ENCODE data around the gene MESP2. TPM values are rescaled to one million over a fixed set of nuclear protein-coding genes. Genes with fewer than 3 reads are reported as not detected.

MESP2 gene
- total and polyA plus RNA-seq, 2 of the 8 experiments (the other 6 are each of a cell fraction or from before 2014, with no cell fraction given) = 0.35 to 0.80 TPM

DNA sequence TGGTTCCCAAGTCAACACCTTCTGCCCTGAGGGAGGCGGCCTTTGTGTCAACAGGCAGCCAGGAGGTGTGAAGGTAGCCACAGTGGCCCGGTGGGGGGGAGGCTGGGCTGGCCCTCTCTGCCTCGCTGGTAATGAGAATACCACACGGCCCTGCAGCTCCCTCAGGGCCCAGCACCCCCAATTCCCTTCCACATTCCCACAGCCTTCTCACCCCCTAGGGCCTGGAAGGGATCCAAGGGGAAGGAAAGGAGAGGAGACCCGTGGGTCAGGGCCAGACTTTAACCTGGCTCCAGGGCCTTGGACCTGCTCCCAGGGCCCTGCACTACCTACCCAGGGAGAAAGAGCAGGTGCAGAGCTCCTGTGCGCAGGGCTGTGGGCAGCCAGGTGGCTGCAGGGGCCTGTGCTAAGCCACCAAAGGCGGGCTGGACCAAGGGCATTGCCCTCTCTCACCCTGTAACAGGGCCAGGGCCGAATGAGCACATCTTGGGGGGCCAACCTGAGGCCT is 8.7 kb upstream of the MESP2 start (continued):
- TF ChIP-seq, protein P1, sequence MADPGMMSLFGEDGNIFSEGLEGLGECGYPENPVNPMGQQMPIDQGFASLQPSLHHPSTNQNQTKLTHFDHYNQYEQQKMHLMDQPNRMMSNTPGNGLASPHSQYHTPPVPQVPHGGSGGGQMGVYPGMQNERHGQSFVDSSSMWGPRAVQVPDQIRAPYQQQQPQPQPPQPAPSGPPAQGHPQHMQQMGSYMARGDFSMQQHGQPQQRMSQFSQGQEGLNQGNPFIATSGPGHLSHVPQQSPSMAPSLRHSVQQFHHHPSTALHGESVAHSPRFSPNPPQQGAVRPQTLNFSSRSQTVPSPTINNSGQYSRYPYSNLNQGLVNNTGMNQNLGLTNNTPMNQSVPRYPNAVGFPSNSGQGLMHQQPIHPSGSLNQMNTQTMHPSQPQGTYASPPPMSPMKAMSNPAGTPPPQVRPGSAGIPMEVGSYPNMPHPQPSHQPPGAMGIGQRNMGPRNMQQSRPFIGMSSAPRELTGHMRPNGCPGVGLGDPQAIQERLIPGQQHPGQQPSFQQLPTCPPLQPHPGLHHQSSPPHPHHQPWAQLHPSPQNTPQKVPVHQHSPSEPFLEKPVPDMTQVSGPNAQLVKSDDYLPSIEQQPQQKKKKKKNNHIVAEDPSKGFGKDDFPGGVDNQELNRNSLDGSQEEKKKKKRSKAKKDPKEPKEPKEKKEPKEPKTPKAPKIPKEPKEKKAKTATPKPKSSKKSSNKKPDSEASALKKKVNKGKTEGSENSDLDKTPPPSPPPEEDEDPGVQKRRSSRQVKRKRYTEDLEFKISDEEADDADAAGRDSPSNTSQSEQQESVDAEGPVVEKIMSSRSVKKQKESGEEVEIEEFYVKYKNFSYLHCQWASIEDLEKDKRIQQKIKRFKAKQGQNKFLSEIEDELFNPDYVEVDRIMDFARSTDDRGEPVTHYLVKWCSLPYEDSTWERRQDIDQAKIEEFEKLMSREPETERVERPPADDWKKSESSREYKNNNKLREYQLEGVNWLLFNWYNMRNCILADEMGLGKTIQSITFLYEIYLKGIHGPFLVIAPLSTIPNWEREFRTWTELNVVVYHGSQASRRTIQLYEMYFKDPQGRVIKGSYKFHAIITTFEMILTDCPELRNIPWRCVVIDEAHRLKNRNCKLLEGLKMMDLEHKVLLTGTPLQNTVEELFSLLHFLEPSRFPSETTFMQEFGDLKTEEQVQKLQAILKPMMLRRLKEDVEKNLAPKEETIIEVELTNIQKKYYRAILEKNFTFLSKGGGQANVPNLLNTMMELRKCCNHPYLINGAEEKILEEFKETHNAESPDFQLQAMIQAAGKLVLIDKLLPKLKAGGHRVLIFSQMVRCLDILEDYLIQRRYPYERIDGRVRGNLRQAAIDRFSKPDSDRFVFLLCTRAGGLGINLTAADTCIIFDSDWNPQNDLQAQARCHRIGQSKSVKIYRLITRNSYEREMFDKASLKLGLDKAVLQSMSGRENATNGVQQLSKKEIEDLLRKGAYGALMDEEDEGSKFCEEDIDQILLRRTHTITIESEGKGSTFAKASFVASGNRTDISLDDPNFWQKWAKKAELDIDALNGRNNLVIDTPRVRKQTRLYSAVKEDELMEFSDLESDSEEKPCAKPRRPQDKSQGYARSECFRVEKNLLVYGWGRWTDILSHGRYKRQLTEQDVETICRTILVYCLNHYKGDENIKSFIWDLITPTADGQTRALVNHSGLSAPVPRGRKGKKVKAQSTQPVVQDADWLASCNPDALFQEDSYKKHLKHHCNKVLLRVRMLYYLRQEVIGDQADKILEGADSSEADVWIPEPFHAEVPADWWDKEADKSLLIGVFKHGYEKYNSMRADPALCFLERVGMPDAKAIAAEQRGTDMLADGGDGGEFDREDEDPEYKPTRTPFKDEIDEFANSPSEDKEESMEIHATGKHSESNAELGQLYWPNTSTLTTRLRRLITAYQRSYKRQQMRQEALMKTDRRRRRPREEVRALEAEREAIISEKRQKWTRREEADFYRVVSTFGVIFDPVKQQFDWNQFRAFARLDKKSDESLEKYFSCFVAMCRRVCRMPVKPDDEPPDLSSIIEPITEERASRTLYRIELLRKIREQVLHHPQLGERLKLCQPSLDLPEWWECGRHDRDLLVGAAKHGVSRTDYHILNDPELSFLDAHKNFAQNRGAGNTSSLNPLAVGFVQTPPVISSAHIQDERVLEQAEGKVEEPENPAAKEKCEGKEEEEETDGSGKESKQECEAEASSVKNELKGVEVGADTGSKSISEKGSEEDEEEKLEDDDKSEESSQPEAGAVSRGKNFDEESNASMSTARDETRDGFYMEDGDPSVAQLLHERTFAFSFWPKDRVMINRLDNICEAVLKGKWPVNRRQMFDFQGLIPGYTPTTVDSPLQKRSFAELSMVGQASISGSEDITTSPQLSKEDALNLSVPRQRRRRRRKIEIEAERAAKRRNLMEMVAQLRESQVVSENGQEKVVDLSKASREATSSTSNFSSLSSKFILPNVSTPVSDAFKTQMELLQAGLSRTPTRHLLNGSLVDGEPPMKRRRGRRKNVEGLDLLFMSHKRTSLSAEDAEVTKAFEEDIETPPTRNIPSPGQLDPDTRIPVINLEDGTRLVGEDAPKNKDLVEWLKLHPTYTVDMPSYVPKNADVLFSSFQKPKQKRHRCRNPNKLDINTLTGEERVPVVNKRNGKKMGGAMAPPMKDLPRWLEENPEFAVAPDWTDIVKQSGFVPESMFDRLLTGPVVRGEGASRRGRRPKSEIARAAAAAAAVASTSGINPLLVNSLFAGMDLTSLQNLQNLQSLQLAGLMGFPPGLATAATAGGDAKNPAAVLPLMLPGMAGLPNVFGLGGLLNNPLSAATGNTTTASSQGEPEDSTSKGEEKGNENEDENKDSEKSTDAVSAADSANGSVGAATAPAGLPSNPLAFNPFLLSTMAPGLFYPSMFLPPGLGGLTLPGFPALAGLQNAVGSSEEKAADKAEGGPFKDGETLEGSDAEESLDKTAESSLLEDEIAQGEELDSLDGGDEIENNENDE (IDR thresholded peaks at IDR 0.05; ENCODE audit: insufficient replicate concordance, low read length) = no peak
- TF ChIP-seq NANOG (IDR thresholded peaks at IDR 0.05; ENCODE audit: insufficient read depth, low read depth, low read length, poor library complexity, severe bottlenecking) (no peak), SIRT6 (IDR thresholded peaks at IDR 0.05; ENCODE audit: low read length) (no peak), POU5F1 (IDR thresholded peaks at IDR 0.05; ENCODE audit: low read depth, low read length) (no peak), TEAD4 (IDR thresholded peaks at IDR 0.05; ENCODE audit: low read depth, low read length) (no peak), EGR1 (IDR thresholded peaks at IDR 0.05; ENCODE audit: borderline replicate concordance, low read depth, low read length) (no peak), CREB1 (IDR thresholded peaks at IDR 0.05) (no peak), RBBP5 (IDR thresholded peaks at IDR 0.05; ENCODE audit: borderline replicate concordance, low read depth, low read length) (no peak), POLR2A (IDR thresholded peaks at IDR 0.05; ENCODE audit: control extremely low read depth in 1 of 2, low read depth in 2 of 2, low read length in 2 of 2) (no peak), TAF1 (IDR thresholded peaks at IDR 0.05; ENCODE audit: low read depth, low read length) (no peak)
- TF ChIP-seq, protein P2, sequence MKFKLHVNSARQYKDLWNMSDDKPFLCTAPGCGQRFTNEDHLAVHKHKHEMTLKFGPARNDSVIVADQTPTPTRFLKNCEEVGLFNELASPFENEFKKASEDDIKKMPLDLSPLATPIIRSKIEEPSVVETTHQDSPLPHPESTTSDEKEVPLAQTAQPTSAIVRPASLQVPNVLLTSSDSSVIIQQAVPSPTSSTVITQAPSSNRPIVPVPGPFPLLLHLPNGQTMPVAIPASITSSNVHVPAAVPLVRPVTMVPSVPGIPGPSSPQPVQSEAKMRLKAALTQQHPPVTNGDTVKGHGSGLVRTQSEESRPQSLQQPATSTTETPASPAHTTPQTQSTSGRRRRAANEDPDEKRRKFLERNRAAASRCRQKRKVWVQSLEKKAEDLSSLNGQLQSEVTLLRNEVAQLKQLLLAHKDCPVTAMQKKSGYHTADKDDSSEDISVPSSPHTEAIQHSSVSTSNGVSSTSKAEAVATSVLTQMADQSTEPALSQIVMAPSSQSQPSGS (IDR thresholded peaks at IDR 0.05; ENCODE audit: low read length) = no peak
